ENCODE data around the gene CAMTA1.

CAMTA1 gene

DNA sequence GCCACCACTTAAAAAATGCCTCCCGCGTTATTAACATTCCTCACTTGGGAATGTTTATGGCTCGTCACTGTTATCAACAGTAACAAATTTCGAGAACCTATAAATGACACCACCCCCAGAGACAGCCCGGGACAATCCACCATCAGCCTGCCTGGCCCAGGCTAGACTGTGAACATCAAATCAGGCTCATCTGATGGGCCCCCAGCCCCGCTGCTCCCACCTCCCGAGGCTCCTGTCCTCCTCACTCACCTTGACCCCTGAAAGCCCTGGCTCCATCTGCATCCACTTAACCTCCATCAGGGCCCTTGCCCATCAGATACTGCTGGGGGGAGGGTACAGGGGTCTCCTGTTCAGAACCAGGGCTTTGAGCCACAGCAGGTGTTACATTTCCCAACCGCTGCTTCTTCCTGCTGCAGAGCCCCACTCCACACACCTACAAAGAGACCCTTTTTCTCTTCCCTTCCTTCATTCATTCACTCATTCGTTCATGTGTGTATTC is 829.4 kb downstream of the CAMTA1 start:
- TF ChIP-seq ARNTL (CRISPR knock-in tag; IDR thresholded peaks at IDR 0.05; ENCODE audit: borderline replicate concordance, low read depth) (no peak), TCF4 (CRISPR knock-in tag; IDR thresholded peaks at IDR 0.05; ENCODE audit: borderline replicate concordance) (peak; percentile 14; the same call in 1 of the 2 replicates)
- no peak for ATAC-seq

GRCh38 chr1:7615138-7615537 is 829.9 kb downstream of the CAMTA1 start:
- TF ChIP-seq ZC3H10 (CRISPR knock-in tag; IDR thresholded peaks at IDR 0.05): no peak
- no peak for TF ChIP-seq ZNF70 (CRISPR knock-in tag; IDR thresholded peaks at IDR 0.05)
- no peak for TF ChIP-seq ESRRG (CRISPR knock-in tag; IDR thresholded peaks at IDR 0.05)
- ATAC-seq: no peak

GRCh38 chr1:7616076-7616832 is 831.0 kb downstream of the CAMTA1 start:
- no peak for TF ChIP-seq CSDC2 (CRISPR knock-in tag; IDR thresholded peaks at IDR 0.05)
- no peak for TF ChIP-seq BACH2 (CRISPR knock-in tag; IDR thresholded peaks at IDR 0.05; ENCODE audit: borderline replicate concordance)
- 0 out of 2 replicates have a peak, but pooled peaks have one; percentile 36 for TF ChIP-seq SNAI2 (CRISPR knock-in tag; IDR thresholded peaks at IDR 0.05)
- TF ChIP-seq ISL1 (CRISPR knock-in tag; IDR thresholded peaks at IDR 0.05): no peak
- peak; percentile 62; the same call in 2 of the 3 replicates for ATAC-seq

- ATAC-seq: no peak
Observed at GRCh38 chr1:7616953-7617352, 831.7 kb downstream of the CAMTA1 start.

DNA sequence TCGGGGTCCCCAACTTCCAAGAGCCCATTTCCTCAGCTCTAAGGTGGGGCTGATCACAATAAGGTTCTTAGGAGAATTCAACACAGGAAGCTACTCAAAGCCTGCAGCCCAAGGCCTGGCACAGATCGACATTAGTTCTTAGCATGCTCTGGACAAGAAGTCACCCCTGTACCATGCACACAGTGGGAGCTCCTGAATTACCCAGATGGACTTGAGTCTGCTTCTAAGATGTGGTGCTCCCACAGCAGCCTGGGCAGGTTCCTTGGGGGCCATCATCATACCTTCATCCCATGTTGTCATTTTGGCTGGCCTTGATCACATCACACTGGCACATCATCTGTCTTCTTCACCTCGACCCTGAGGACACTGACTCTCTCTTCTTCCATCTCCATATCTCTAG is 832.6 kb downstream of the CAMTA1 start:
- ATAC-seq: no peak
- no peak for TF ChIP-seq ESRRG (CRISPR knock-in tag; IDR thresholded peaks at IDR 0.05)
- TF ChIP-seq PPARA (CRISPR knock-in tag; IDR thresholded peaks at IDR 0.05; ENCODE audit: borderline replicate concordance): no peak
- TF ChIP-seq ZNF8 (CRISPR knock-in tag; IDR thresholded peaks at IDR 0.05): no peak
- no peak for TF ChIP-seq ZFP3 (CRISPR knock-in tag; IDR thresholded peaks at IDR 0.05)
- TF ChIP-seq ARNTL (CRISPR knock-in tag; IDR thresholded peaks at IDR 0.05; ENCODE audit: borderline replicate concordance, low read depth): no peak
- TF ChIP-seq TOX (CRISPR knock-in tag; IDR thresholded peaks at IDR 0.05; ENCODE audit: borderline replicate concordance): no peak
- TF ChIP-seq OSR1 (CRISPR knock-in tag; IDR thresholded peaks at IDR 0.05): no peak
- TF ChIP-seq ZNF70 (CRISPR knock-in tag; IDR thresholded peaks at IDR 0.05): no peak
- TF ChIP-seq, protein P1, sequence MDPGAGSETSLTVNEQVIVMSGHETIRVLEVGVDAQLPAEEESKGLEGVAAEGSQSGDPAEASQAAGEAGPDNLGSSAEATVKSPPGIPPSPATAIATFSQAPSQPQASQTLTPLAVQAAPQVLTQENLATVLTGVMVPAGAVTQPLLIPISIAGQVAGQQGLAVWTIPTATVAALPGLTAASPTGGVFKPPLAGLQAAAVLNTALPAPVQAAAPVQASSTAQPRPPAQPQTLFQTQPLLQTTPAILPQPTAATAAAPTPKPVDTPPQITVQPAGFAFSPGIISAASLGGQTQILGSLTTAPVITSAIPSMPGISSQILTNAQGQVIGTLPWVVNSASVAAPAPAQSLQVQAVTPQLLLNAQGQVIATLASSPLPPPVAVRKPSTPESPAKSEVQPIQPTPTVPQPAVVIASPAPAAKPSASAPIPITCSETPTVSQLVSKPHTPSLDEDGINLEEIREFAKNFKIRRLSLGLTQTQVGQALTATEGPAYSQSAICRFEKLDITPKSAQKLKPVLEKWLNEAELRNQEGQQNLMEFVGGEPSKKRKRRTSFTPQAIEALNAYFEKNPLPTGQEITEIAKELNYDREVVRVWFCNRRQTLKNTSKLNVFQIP (CRISPR knock-in tag; IDR thresholded peaks at IDR 0.05; ENCODE audit: borderline replicate concordance, low read depth): no peak

More at GRCh38 chr1:7616953-7617352, 831.7 kb downstream of the CAMTA1 start:
- TF ChIP-seq ZC3H10 (CRISPR knock-in tag; IDR thresholded peaks at IDR 0.05) (no peak), TCF4 (CRISPR knock-in tag; IDR thresholded peaks at IDR 0.05; ENCODE audit: borderline replicate concordance) (no peak), GLIS3 (CRISPR knock-in tag; IDR thresholded peaks at IDR 0.05) (no peak), PATZ1 (CRISPR knock-in tag; IDR thresholded peaks at IDR 0.05; ENCODE audit: borderline replicate concordance) (no peak), PPARA (CRISPR knock-in tag; IDR thresholded peaks at IDR 0.05; ENCODE audit: borderline replicate concordance) (no peak), ZFP3 (CRISPR knock-in tag; IDR thresholded peaks at IDR 0.05) (no peak), ARNTL (CRISPR knock-in tag; IDR thresholded peaks at IDR 0.05; ENCODE audit: borderline replicate concordance, low read depth) (no peak), ZNF565 (CRISPR knock-in tag; conservative IDR thresholded peaks at IDR 0.05; ENCODE audit: low read depth) (no peak), ESRRG (CRISPR knock-in tag; IDR thresholded peaks at IDR 0.05) (no peak), ISL1 (CRISPR knock-in tag; IDR thresholded peaks at IDR 0.05) (no peak), SNAI2 (CRISPR knock-in tag; IDR thresholded peaks at IDR 0.05) (no peak), ZNF8 (CRISPR knock-in tag; IDR thresholded peaks at IDR 0.05) (no peak)
- TF ChIP-seq, protein P2, sequence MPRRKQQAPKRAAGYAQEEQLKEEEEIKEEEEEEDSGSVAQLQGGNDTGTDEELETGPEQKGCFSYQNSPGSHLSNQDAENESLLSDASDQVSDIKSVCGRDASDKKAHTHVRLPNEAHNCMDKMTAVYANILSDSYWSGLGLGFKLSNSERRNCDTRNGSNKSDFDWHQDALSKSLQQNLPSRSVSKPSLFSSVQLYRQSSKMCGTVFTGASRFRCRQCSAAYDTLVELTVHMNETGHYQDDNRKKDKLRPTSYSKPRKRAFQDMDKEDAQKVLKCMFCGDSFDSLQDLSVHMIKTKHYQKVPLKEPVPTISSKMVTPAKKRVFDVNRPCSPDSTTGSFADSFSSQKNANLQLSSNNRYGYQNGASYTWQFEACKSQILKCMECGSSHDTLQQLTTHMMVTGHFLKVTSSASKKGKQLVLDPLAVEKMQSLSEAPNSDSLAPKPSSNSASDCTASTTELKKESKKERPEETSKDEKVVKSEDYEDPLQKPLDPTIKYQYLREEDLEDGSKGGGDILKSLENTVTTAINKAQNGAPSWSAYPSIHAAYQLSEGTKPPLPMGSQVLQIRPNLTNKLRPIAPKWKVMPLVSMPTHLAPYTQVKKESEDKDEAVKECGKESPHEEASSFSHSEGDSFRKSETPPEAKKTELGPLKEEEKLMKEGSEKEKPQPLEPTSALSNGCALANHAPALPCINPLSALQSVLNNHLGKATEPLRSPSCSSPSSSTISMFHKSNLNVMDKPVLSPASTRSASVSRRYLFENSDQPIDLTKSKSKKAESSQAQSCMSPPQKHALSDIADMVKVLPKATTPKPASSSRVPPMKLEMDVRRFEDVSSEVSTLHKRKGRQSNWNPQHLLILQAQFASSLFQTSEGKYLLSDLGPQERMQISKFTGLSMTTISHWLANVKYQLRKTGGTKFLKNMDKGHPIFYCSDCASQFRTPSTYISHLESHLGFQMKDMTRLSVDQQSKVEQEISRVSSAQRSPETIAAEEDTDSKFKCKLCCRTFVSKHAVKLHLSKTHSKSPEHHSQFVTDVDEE (CRISPR knock-in tag; IDR thresholded peaks at IDR 0.05): no peak
- TF ChIP-seq, protein P1 (CRISPR knock-in tag; IDR thresholded peaks at IDR 0.05; ENCODE audit: borderline replicate concordance, low read depth): no peak
